Neural cell (in vitro differentiated cells): ENCODE results near the gene GPR158. TPM values are rescaled to one million over a fixed set of nuclear protein-coding genes. Genes with fewer than 3 reads are reported as not detected.

Experiments
- H2AFZ ChIP-seq: fragments of 200-600, 300-800 bp; sonication (generic), shearing (Covaris generic); 2 replicates; pipeline ENCODE4 v1.6.0; 2014; ENCODE audit warnings: low read depth, mild to moderate bottlenecking, antibody characterized with exemption, low read length, moderate library complexity
- H3F3A ChIP-seq: fragments of 200-600 bp; shearing (Covaris generic); 2 replicates; pipeline ENCODE4 v1.6.1; 2016; ENCODE audit warnings: mild to moderate bottlenecking, moderate library complexity, mixed read lengths, antibody characterized with exemption, low read length; ENCODE audit not compliant: insufficient read depth, poor library complexity, severe bottlenecking
- H3K27ac ChIP-seq: fragments of 200-600, 300-800 bp; sonication (generic), shearing (Covaris generic); 2 replicates; pipeline ENCODE4 v1.5.1; 2014; ENCODE audit warnings: mild to moderate bottlenecking, low read length, moderate library complexity
- H3K27me3 ChIP-seq: fragments of 300-800, 200-600 bp; sonication (generic), shearing (Covaris generic); 2 replicates; pipeline ENCODE4 v1.6.0; 2014; ENCODE audit warnings: mild to moderate bottlenecking, low read depth, low read length, moderate library complexity; ENCODE audit not compliant: insufficient read depth
- H3K36me3 ChIP-seq: fragments of 300-800, 200-600 bp; sonication (generic), shearing (Covaris generic); 2 replicates; pipeline ENCODE4 v1.5.1; 2014; ENCODE audit warnings: mild to moderate bottlenecking, antibody characterized with exemption, low read length, moderate library complexity; ENCODE audit not compliant: insufficient read depth
- H3K4me2 ChIP-seq: fragments of 300-800, 200-600 bp; sonication (generic), shearing (Covaris generic); 2 replicates; pipeline ENCODE4 v1.6.0; 2014; ENCODE audit warnings: mild to moderate bottlenecking, low read length
- H3K4me3 ChIP-seq: fragments of 300-800, 200-600 bp; sonication (generic), shearing (Covaris generic); 2 replicates; pipeline ENCODE4 v1.5.1; 2014; ENCODE audit warnings: mild to moderate bottlenecking, low read length, moderate library complexity
- H3K79me2 ChIP-seq: fragments of 200-600 bp; shearing (Covaris generic); replicated peaks from 2 replicates; pipeline ENCODE4 v1.6.0; 2014; ENCODE audit warnings: mild to moderate bottlenecking, low read length, moderate library complexity; ENCODE audit not compliant: insufficient read depth
- H3K9ac ChIP-seq: fragments of 300-800, 200-600 bp; sonication (generic), shearing (Covaris generic); 2 replicates; pipeline ENCODE4 v1.6.1; 2016; ENCODE audit warnings: mild to moderate bottlenecking, low read length, mixed read lengths
- H3K9me2 ChIP-seq: fragments of 200-600 bp; shearing (Covaris generic); 2 replicates; pipeline ENCODE4 v1.6.1; 2016; ENCODE audit warnings: mild to moderate bottlenecking, low read length, mixed read lengths; ENCODE audit not compliant: insufficient read depth
- H3K9me3 ChIP-seq: fragments of 200-600, 300-800 bp; sonication (generic), shearing (Covaris generic); 2 replicates; pipeline ENCODE4 v1.6.1; 2016; ENCODE audit warnings: mild to moderate bottlenecking, mixed run types, low read length, moderate library complexity, mixed read lengths
- H4K20me1 ChIP-seq: fragments of 200-600 bp; shearing (Covaris generic); 2 replicates; pipeline ENCODE4 v1.6.1; 2016; ENCODE audit warnings: mild to moderate bottlenecking, mixed run types; ENCODE audit not compliant: insufficient read depth
- EP300 ChIP-seq: fragments of 450-650 bp; conservative IDR thresholded peaks from 2 replicates; pipeline ENCODE4 v1.6.1; 2014; ENCODE audit warnings: antibody characterized with exemption, mild to moderate bottlenecking, moderate library complexity; ENCODE audit not compliant: poor library complexity, severe bottlenecking
- EZH2 ChIP-seq: fragments of 200-600, 300-800 bp; shearing (Covaris generic), sonication (generic); IDR thresholded peaks from 2 replicates; pipeline ENCODE4 v1.6.1; 2014; ENCODE audit warnings: antibody characterized with exemption, low read length, borderline replicate concordance, mild to moderate bottlenecking; ENCODE audit not compliant: insufficient read depth, poor library complexity, severe bottlenecking
- MXI1 ChIP-seq: fragments of 450-650 bp; conservative IDR thresholded peaks from 2 replicates; pipeline ENCODE4 v1.6.1; 2014; ENCODE audit warnings: antibody characterized with exemption, mild to moderate bottlenecking; ENCODE audit not compliant: poor library complexity, severe bottlenecking
- POLR2AphosphoS5 ChIP-seq: IDR thresholded peaks from 2 replicates; pipeline ENCODE4 v1.6.1; 2012
- RAD21 ChIP-seq: fragments of 450-650 bp; conservative IDR thresholded peaks from 2 replicates; pipeline ENCODE4 v1.6.1; 2014; ENCODE audit warnings: antibody characterized with exemption, mild to moderate bottlenecking, moderate library complexity
- SMC3 ChIP-seq: fragments of 450-650 bp; conservative IDR thresholded peaks from 2 replicates; pipeline ENCODE4 v1.6.1; 2014; ENCODE audit warnings: antibody characterized with exemption, mild to moderate bottlenecking, moderate library complexity; ENCODE audit not compliant: poor library complexity
- TAF1 ChIP-seq: IDR thresholded peaks from 2 replicates; pipeline ENCODE4 v1.6.1; 2012; ENCODE audit warnings: low read depth
- polyA plus RNA-seq: library from polyadenylated mRNA; depleted of rRNA; stranded (reverse); fragments of >200 nt; gene quantifications from 2 replicates; pipeline ENCODE4 v1.2.3, GENCODE V29; 2014
- TF ChIP-seq, protein P1 (sequence below): fragments of 450-650 bp; IDR thresholded peaks from 2 replicates; pipeline ENCODE4 v1.5.1; 2014; ENCODE audit warnings: antibody characterized with exemption, mild to moderate bottlenecking, moderate library complexity; ENCODE audit not compliant: poor library complexity, severe bottlenecking
- TF ChIP-seq, protein P2 (sequence below): IDR thresholded peaks from 2 replicates; pipeline ENCODE4 v1.6.1; 2012; ENCODE audit warnings: borderline replicate concordance

The GPR158 gene
- polyA plus RNA-seq, 1 donor from 2014 or later: 2.1 TPM

DNA sequence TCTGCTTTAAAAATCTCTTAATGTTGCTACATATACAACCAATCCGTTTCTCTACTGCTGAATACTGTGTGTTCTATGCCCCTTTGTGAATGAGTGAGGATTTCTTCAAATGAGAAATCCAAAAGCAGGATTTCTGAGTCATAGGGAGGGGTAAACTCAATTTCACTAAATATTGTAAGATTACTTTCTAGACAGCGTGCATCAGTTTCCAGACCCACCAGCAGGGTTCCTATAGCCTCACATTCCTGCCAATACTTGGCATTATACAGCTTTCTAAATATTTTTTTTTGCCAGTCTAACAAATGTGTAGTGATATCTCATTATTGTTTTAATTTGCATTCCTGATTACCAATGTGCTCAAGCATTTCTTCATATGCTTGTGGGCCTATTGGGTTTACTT lies 35.5 kb downstream of the GPR158 start:
- no peak overlapping the region for H3K9ac ChIP-seq
- no peaks in the 10 kb centered on the region for H3F3A ChIP-seq
- H4K20me1 ChIP-seq: no peaks in the 10 kb centered on the region
- H3K79me2 ChIP-seq: no peaks in the 10 kb centered on the region
- no peak overlapping the region for H3K27ac ChIP-seq
- no peak overlapping the region for H3K4me2 ChIP-seq
- H2AFZ ChIP-seq: no peak overlapping the region
- TF ChIP-seq, protein P1, sequence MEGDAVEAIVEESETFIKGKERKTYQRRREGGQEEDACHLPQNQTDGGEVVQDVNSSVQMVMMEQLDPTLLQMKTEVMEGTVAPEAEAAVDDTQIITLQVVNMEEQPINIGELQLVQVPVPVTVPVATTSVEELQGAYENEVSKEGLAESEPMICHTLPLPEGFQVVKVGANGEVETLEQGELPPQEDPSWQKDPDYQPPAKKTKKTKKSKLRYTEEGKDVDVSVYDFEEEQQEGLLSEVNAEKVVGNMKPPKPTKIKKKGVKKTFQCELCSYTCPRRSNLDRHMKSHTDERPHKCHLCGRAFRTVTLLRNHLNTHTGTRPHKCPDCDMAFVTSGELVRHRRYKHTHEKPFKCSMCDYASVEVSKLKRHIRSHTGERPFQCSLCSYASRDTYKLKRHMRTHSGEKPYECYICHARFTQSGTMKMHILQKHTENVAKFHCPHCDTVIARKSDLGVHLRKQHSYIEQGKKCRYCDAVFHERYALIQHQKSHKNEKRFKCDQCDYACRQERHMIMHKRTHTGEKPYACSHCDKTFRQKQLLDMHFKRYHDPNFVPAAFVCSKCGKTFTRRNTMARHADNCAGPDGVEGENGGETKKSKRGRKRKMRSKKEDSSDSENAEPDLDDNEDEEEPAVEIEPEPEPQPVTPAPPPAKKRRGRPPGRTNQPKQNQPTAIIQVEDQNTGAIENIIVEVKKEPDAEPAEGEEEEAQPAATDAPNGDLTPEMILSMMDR: no peak
- TF ChIP-seq EP300: no peak
- no peak for TF ChIP-seq RAD21
- no peak for TF ChIP-seq SMC3
- TF ChIP-seq EZH2: no peak
- no peak for TF ChIP-seq POLR2AphosphoS5
- TF ChIP-seq TAF1: no peak
- TF ChIP-seq MXI1: no peak
- TF ChIP-seq, protein P2, sequence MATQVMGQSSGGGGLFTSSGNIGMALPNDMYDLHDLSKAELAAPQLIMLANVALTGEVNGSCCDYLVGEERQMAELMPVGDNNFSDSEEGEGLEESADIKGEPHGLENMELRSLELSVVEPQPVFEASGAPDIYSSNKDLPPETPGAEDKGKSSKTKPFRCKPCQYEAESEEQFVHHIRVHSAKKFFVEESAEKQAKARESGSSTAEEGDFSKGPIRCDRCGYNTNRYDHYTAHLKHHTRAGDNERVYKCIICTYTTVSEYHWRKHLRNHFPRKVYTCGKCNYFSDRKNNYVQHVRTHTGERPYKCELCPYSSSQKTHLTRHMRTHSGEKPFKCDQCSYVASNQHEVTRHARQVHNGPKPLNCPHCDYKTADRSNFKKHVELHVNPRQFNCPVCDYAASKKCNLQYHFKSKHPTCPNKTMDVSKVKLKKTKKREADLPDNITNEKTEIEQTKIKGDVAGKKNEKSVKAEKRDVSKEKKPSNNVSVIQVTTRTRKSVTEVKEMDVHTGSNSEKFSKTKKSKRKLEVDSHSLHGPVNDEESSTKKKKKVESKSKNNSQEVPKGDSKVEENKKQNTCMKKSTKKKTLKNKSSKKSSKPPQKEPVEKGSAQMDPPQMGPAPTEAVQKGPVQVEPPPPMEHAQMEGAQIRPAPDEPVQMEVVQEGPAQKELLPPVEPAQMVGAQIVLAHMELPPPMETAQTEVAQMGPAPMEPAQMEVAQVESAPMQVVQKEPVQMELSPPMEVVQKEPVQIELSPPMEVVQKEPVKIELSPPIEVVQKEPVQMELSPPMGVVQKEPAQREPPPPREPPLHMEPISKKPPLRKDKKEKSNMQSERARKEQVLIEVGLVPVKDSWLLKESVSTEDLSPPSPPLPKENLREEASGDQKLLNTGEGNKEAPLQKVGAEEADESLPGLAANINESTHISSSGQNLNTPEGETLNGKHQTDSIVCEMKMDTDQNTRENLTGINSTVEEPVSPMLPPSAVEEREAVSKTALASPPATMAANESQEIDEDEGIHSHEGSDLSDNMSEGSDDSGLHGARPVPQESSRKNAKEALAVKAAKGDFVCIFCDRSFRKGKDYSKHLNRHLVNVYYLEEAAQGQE: no peak
- H3K36me3 ChIP-seq: no peaks in the 10 kb centered on the region
- H3K9me3 ChIP-seq: no peaks in the 10 kb centered on the region
- no peaks in the 10 kb centered on the region for H3K27me3 ChIP-seq
- H3K4me3 ChIP-seq: no peak overlapping the region
- H3K9me2 ChIP-seq: no peaks in the 10 kb centered on the region

- no peak overlapping the region for H3K9ac ChIP-seq
- no peaks in the 10 kb centered on the region for H4K20me1 ChIP-seq
- H3F3A ChIP-seq: no peaks in the 10 kb centered on the region
- no peaks in the 10 kb centered on the region for H3K79me2 ChIP-seq
- H3K9me3 ChIP-seq: no peaks in the 10 kb centered on the region
- no peaks in the 10 kb centered on the region for H3K36me3 ChIP-seq
- no peak overlapping the region for H3K4me3 ChIP-seq
- TF ChIP-seq, protein P2: no peak
- no peak for TF ChIP-seq EZH2
- no peak for TF ChIP-seq EP300
- no peak for TF ChIP-seq MXI1
- H3K4me2 ChIP-seq: no peak overlapping the region
- no peaks in the 10 kb centered on the region for H3K9me2 ChIP-seq
- no peak overlapping the region for H2AFZ ChIP-seq
- no peaks in the 10 kb centered on the region for H3K27me3 ChIP-seq
- no peak overlapping the region for H3K27ac ChIP-seq
Observed at GRCh38 chr10:25220156-25220555, 45.4 kb downstream of the GPR158 start.
